Natural killer cell (primary cell): ENCODE results near the gene UNC13B. TPM values are rescaled to one million over a fixed set of nuclear protein-coding genes. Genes with fewer than 3 reads are reported as not detected.

Source experiments
- ATAC-seq, 3 donors: fragments of 150-1000 bp in 2 of 3; fragments of 200-7000 bp in 1 of 3; cut with Tn5 transposase; 1 replicate in 1 of 3; 2 replicates in 2 of 3; pipeline ENCODE4 v1.10.0; 2021; ENCODE audit warnings: mild to moderate bottlenecking in 2 of 3, moderate library complexity in 2 of 3
- DNase-seq, 2 donors: peaks; one replicate each; pipeline versions ENCODE4 v3.0.0 to v3.0.0-alpha.2; 2013 to 2021; ENCODE audit warnings: mixed read lengths in 1 of 2
- H3K27ac ChIP-seq: one replicate; pipeline ENCODE4 v1.5.1; 2013; ENCODE audit warnings: mild to moderate bottlenecking, low read length
- H3K27me3 ChIP-seq: one replicate; pipeline ENCODE4 v1.6.1; 2013; ENCODE audit warnings: low read length; ENCODE audit not compliant: control insufficient read depth, insufficient read depth
- H3K36me3 ChIP-seq: one replicate; pipeline ENCODE4 v1.6.1; 2013; ENCODE audit warnings: low read length; ENCODE audit not compliant: control insufficient read depth, insufficient read depth
- H3K4me1 ChIP-seq: one replicate; pipeline ENCODE4 v1.6.1; 2013; ENCODE audit warnings: low read length; ENCODE audit not compliant: control insufficient read depth, insufficient read depth
- H3K4me3 ChIP-seq: one replicate; pipeline ENCODE4 v1.5.1; 2013; ENCODE audit warnings: low read length
- H3K9me3 ChIP-seq: one replicate; pipeline ENCODE4 v1.6.1; 2013; ENCODE audit warnings: low read length; ENCODE audit not compliant: control insufficient read depth, insufficient read depth
- H3K27ac Mint-ChIP-seq, 2 donors: one replicate each; pipeline ENCODE4 v1.8.0; 2022; ENCODE audit warnings: mild to moderate bottlenecking in 2 of 2, mixed read lengths in 2 of 2, moderate library complexity in 1 of 2
- H3K27me3 Mint-ChIP-seq, 2 donors: one replicate each; pipeline ENCODE4 v1.8.0; 2022; ENCODE audit warnings: low read depth in 2 of 2, mixed read lengths in 2 of 2
- H3K36me3 Mint-ChIP-seq: one replicate; pipeline ENCODE4 v1.8.0; 2022; ENCODE audit warnings: mixed read lengths
- H3K4me1 Mint-ChIP-seq, 2 donors: one replicate each; pipeline ENCODE4 v1.8.0; 2022; ENCODE audit warnings: mixed read lengths in 2 of 2
- H3K4me3 Mint-ChIP-seq: one replicate; pipeline ENCODE4 v1.8.0; 2022; ENCODE audit warnings: mild to moderate bottlenecking, moderate library complexity, mixed read lengths
- H3K9me3 Mint-ChIP-seq, 2 donors: one replicate each; pipeline ENCODE4 v1.8.0; 2022; ENCODE audit warnings: mixed read lengths in 2 of 2
- CTCF ChIP-seq: fragments of 200-600 bp; IDR thresholded peaks from one replicate; pipeline ENCODE4 v1.8.0; 2022; ENCODE audit warnings: antibody characterized with exemption
- WGBS: methylation state at CpG from one replicate; pipeline ENCODE4 v1.1.7; 2013; ENCODE audit warnings: missing lambda C conversion rate; ENCODE audit not compliant: insufficient coverage; 5-methylcytosine and 5-hydroxymethylcytosine counted together
- intact Hi-C: fragments of 100-400 bp; cut with micrococcal nuclease; formaldehyde crosslinking; loops from one replicate; pipeline ENCODE4 v1.14.2; 2022
- total RNA-seq, 4 donors: library from RNA; stranded (reverse); fragments of 120-200 nt in 1 of 4; gene quantifications; one replicate each; pipeline versions ENCODE4 v1.2.3 to v1.2.4, GENCODE V29; 2013 to 2022

UNC13B gene
- total RNA-seq, 3 donors from 2014 or later (not counting 1 experiment from before 2014, with no cell fraction given) = 0.21 to 0.78 (median 0.27) TPM

DNA sequence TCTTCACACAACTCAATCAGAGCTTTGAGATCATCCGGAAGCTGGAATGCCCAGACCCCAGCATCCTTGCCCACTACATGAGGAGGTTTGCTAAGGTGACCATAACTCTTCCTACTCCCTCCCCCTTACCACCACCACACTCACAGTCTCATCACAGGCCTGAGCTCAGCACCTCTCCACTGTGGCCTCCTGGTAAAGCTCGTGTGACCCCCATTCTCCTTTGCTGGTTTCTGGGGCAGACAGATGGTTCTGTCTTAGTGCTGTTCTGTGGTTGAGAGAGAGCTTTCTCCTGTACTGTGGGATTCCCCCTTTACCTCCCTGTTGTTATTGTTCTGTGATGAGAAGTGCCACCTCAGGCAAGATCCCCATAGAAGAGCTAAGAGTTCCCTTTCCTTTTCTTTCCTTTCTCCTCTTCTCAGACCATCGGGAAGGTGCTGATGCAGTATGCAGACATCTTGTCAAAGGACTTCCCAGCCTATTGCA lies 235.4 kb downstream of the UNC13B start:
- Histone ChIP-seq H3K27me3 (no peaks in the 10 kb centered on the region), H3K4me3 (no peak overlapping the region), H3K4me1 (no peaks in the 10 kb centered on the region), H3K36me3 (no peaks in the 10 kb centered on the region), H3K9me3 (no peaks in the 10 kb centered on the region), H3K27ac (no peak overlapping the region)
- no peaks in the 10 kb centered on the region for H3K36me3 Mint-ChIP-seq
- ATAC-seq (no peak), DNase-seq (no peak)
- H3K4me3 Mint-ChIP-seq = no peak overlapping the region
- TF ChIP-seq CTCF = no peak
- no peaks in the 10 kb centered on the region for H3K9me3 Mint-ChIP-seq
- intact Hi-C loops = no loop called here
- peaks cover 0 to 10% of the 10 kb centered on the region in 2 donors for H3K27me3 Mint-ChIP-seq
- no peak overlapping the region for H3K27ac Mint-ChIP-seq
- no peaks in the 10 kb centered on the region for H3K4me1 Mint-ChIP-seq
- WGBS = 62% methylated on average over 3 of the region's 3 CpGs

DNA sequence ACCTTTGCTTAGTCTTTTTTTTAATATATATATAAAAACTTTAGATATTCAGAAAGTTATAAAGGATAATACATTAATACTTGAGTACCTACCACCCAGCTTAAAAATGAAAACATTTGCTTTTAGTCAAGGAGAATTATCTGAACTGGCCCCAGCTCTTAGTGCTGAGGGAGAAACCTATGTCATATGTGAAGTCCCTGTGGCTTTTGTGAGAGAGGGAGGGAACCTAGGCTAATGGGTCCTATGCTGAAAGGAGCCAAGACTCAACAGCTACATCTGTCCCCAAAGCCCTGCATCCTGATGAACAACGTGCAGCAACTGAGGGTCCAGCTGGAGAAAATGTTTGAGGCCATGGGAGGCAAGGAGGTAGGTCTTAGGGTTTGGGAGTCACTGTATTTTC lies 236.1 kb downstream of the UNC13B start:
- WGBS = 78% methylated on average over 1 of the region's 1 CpG
- ATAC-seq = no peak
- H3K9me3 ChIP-seq = no peaks in the 10 kb centered on the region
- Mint-ChIP-seq H3K9me3 (no peaks in the 10 kb centered on the region), H3K27me3 (peaks cover 0 to 9% of the 10 kb centered on the region in 2 donors), H3K4me3 (no peak overlapping the region), H3K4me1 (no peaks in the 10 kb centered on the region), H3K36me3 (no peaks in the 10 kb centered on the region), H3K27ac (no peak overlapping the region)
- H3K4me1 ChIP-seq = no peaks in the 10 kb centered on the region
- H3K36me3 ChIP-seq = no peaks in the 10 kb centered on the region
- no peak for TF ChIP-seq CTCF
- no peaks in the 10 kb centered on the region for H3K27me3 ChIP-seq
- H3K27ac ChIP-seq = no peak overlapping the region
- no peak overlapping the region for H3K4me3 ChIP-seq
- intact Hi-C loops = no loop called here
- no peak for DNase-seq

DNA sequence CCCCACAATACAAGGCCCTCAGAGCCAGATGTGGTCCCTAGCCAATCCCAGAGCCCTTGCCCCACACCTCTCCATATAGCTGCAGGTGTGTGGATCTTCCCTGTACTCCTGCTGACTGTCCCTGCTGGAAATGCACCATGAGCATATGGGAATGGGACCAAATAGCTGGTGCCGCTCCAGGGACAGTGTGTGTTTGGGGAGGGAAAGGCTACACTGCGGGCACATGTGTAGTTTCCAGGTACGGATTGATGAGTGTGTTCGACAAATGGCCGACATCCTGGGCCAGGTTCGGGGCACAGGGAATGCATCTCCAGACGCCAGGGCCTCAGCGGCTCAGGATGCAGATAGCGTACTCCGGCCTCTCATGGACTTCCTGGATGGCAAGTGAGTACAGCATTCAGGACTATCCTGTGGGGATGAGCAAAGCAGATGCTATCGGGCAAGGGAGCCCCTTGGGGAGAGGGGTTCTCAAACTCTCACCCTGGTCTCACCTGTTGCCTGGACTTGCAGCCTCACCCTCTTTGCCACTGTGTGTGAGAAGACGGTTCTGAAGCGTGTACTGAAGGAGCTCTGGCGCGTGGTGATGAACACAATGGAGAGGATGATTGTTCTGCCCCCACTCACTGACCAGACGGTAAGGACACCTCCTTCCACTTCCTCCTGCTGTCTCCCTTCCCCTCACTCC lies 237.0 kb downstream of the UNC13B start:
- H3K27ac ChIP-seq = no peak overlapping the region
- 94% methylated on average over 15 of the region's 16 CpGs for WGBS
- H3K4me1 ChIP-seq = no peaks in the 10 kb centered on the region
- no peak overlapping the region for H3K27ac Mint-ChIP-seq
- H3K36me3 ChIP-seq = no peaks in the 10 kb centered on the region
- intact Hi-C loops = no loop called here
- H3K27me3 Mint-ChIP-seq = peaks cover 0 to 5% of the 10 kb centered on the region in 2 donors
- H3K4me3 ChIP-seq = no peak overlapping the region
- no peaks in the 10 kb centered on the region for H3K4me1 Mint-ChIP-seq
- no peaks in the 10 kb centered on the region for H3K9me3 Mint-ChIP-seq
- no peaks in the 10 kb centered on the region for H3K36me3 Mint-ChIP-seq
- no peak overlapping the region for H3K4me3 Mint-ChIP-seq
- TF ChIP-seq CTCF = no peak
- no peaks in the 10 kb centered on the region for H3K27me3 ChIP-seq
- ATAC-seq = no peak
- DNase-seq = no peak
- H3K9me3 ChIP-seq = no peaks in the 10 kb centered on the region

DNA sequence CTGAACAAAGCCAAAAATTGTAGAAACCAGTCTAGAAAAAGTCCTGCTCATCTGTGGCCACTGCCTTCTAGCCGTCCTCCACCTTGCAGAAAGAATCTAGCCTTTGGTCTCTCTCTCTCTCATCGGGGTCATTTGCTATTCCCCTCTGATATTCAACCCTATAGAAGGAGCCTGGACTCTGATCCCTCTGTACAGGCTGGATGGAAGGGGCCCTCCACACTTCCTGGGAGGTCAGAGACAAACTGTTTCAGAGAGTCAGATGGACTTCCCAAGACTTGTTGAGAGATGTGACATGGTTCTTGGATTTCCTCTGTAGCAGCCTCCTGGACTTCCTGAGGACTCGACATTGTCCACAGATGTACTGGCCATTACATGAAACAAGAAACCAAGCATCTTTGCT lies 243.1 kb downstream of the UNC13B start:
- ATAC-seq = no peak
- Mint-ChIP-seq H3K4me3 (no peak overlapping the region), H3K9me3 (no peaks in the 10 kb centered on the region), H3K4me1 (peaks cover 4 to 9% of the 10 kb centered on the region in 2 donors), H3K27me3 (peaks cover 16 to 27% of the 10 kb centered on the region in 2 donors), H3K36me3 (no peaks in the 10 kb centered on the region), H3K27ac (no peak overlapping the region)
- no peak overlapping the region for H3K4me3 ChIP-seq
- no peaks in the 10 kb centered on the region for H3K36me3 ChIP-seq
- H3K27me3 ChIP-seq = peaks cover 3% of the 10 kb centered on the region
- intact Hi-C loops = no loop called here
- no peak overlapping the region for H3K27ac ChIP-seq
- H3K4me1 ChIP-seq = peaks cover 3% of the 10 kb centered on the region
- no peaks in the 10 kb centered on the region for H3K9me3 ChIP-seq
- WGBS = 92% methylated on average over 3 of the region's 3 CpGs
- no peak for DNase-seq
- no peak for TF ChIP-seq CTCF
